Stomach (tissue), 9 donors: Measurements from ENCODE around the gene ZMYND15. TPM values are rescaled to one million over a fixed set of nuclear protein-coding genes. Genes with fewer than 3 reads are reported as not detected.

Experiments used
- DNase-seq, 2 donors: peaks; one replicate each; pipeline versions ENCODE4 v3.0.0 to v3.0.0-alpha.2; 2013 to 2019
- H3K27ac ChIP-seq, 5 donors: fragments of 200-600 bp in 4 of 5; sonication (generic) in 4 of 5; one replicate each; pipeline ENCODE4 v1.5.1; 2013 to 2019; ENCODE audit warnings: mild to moderate bottlenecking in 1 of 5, moderate library complexity in 1 of 5
- H3K27me3 ChIP-seq, 3 donors: fragments of 200-600 bp; sonication (generic); one replicate each; pipeline ENCODE4 v1.5.1; 2017 to 2019; ENCODE audit warnings: mixed run types in 1 of 3
- H3K36me3 ChIP-seq, 4 donors: fragments of 200-600 bp; sonication (generic); 1 replicate in 3 of 4; 2 replicates in 1 of 4; pipeline ENCODE4 v1.5.1; 2016 to 2019
- H3K4me1 ChIP-seq, 4 donors: fragments of 200-600 bp; sonication (generic); one replicate each; pipeline ENCODE4 v1.5.1; 2016 to 2019
- H3K4me3 ChIP-seq, 4 donors: fragments of 200-600 bp; sonication (generic) in 3 of 4; one replicate each; pipeline ENCODE4 v1.5.1; 2016 to 2019; ENCODE audit warnings: mild to moderate bottlenecking in 1 of 4
- H3K9me3 ChIP-seq, 4 donors: fragments of 200-600 bp; sonication (generic); one replicate each; pipeline ENCODE4 v1.5.1; 2016 to 2019
- CTCF ChIP-seq, 7 experiments: fragments of 450-650 bp in 4 of 7; fragments of 200-600 bp in 3 of 7; sonication (generic) in 3 of 7; IDR thresholded peaks; one replicate each; pipeline ENCODE4 v1.5.1; 2016 to 2019; ENCODE audit warnings: antibody characterized with exemption in 7 of 7, control low read depth in 2 of 7, mild to moderate bottlenecking in 1 of 7
- EP300 ChIP-seq: sonication (generic); formaldehyde crosslinking; IDR thresholded peaks from one replicate; pipeline ENCODE4 v1.6.1; 2017; ENCODE audit warnings: antibody characterized with exemption
- POLR2A ChIP-seq, 4 donors: fragments of 450-650 bp; IDR thresholded peaks; one replicate each; pipeline ENCODE4 v1.6.1; 2016; ENCODE audit warnings: antibody characterized with exemption in 4 of 4, control low read depth in 2 of 4, mild to moderate bottlenecking in 1 of 4, moderate library complexity in 1 of 4
- POLR2AphosphoS5 ChIP-seq, 3 donors: sonication (generic); formaldehyde crosslinking; IDR thresholded peaks; one replicate each; pipeline ENCODE4 v1.6.1; 2016; ENCODE audit warnings: antibody characterized with exemption in 3 of 3
- WGBS, 5 donors: extraction: QIAGEN DNeasy Blood & Tissue Kit in 3 of 5; methylation state at CpG; one replicate each; pipeline versions ENCODE4 v1.1.5 to v1.1.7; 2013 to 2018; 5-methylcytosine and 5-hydroxymethylcytosine counted together
- intact Hi-C: fragments of 100-400 bp; cut with DNase I; formaldehyde crosslinking; loops from one replicate; pipeline ENCODE4 v1.15.1; 2023; ENCODE audit warnings: low total_unique reads
- polyA plus RNA-seq, 3 donors: library from polyadenylated mRNA; stranded (reverse); fragments of 200-250 nt; gene quantifications; one replicate each; pipeline ENCODE4 v1.2.3, GENCODE V29; 2013
- total RNA-seq, 5 donors: library from RNA; depleted of rRNA; stranded (reverse); fragments of >200 nt; gene quantifications; one replicate each; pipeline versions ENCODE4 v1.1.0 to v1.2.3, GENCODE V29; 2014 to 2016
- donor health status: healthy with polysubstance abuse.
- donor health status: Bipolar disorder and iron deficiency.
- donor health status: healthy.

Gene ZMYND15
- total and polyA plus RNA-seq, 8 donors: 0.43 to 3.2 (median 1.8) TPM; not detected in 3

DNA sequence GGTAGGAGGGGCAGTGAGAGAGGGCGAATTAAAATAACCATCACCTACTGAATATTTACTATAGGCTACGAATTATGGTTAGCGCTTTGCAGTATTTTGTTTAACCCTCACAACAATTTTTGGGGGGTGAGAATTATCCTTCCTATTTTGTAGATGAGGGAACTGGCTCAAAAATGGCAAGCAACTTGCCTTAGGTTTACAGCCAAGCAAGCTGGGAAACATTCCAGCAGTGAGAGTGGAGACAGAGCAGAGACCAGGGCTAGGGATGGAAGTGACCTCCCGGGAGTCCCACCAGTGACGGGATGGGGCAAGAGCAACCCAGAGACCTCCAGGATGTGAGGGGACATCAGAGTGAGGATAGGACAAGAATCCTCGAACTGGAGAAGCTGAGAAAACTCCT, 46.9 kb downstream of the ZMYND15 start:
- Histone ChIP-seq H3K27me3 (peaks cover 0 to 57% (median 17%) of the 10 kb centered on the region in 3 donors), H3K9me3 (no peaks in the 10 kb centered on the region), H3K4me3 (peak overlapping the region; percentile 18 to 33 (median 32)), H3K4me1 (peaks cover 39 to 59% (median 48%) of the 10 kb centered on the region in 4 donors), H3K27ac (peak overlapping the region in 1 of 5 donors; percentile 37), H3K36me3 (no peaks in the 10 kb centered on the region)
- 14 to 26% (median 16%) methylated on average over 6 of the region's 6 CpGs for WGBS, 5 donors
- peak in 1 of 2 donors; percentile 38 for DNase-seq
- TF ChIP-seq CTCF (IDR thresholded peaks at IDR 0.05) (no peak), POLR2A (IDR thresholded peaks at IDR 0.05) (no peak), EP300 (no peak), POLR2AphosphoS5 (IDR thresholded peaks at IDR 0.05) (no peak)
- intact Hi-C loops: loop anchor here (5.0 to 10.0 kb wide), 3 partner anchors 52 to 96 kb away; partner anchors contain the start of genes CXCL16, MED11, PELP1 and ZMYND15

GRCh38 chr17:4788159-4788806, 48.6 kb downstream of the ZMYND15 start:
- WGBS, 5 donors: 73 to 83% (median 77%) methylated on average over 14 of the region's 14 CpGs
- TF ChIP-seq EP300 (no peak), POLR2AphosphoS5 (IDR thresholded peaks at IDR 0.05) (no peak), POLR2A (IDR thresholded peaks at IDR 0.05) (no peak), CTCF (IDR thresholded peaks at IDR 0.05) (no peak)
- H3K4me3 ChIP-seq: peak overlapping the region in 3 of 4 donors; percentile 54 to 76 (median 64)
- peaks cover 39 to 59% (median 48%) of the 10 kb centered on the region in 4 donors for H3K4me1 ChIP-seq
- DNase-seq: no peak
- no peaks in the 10 kb centered on the region for H3K36me3 ChIP-seq
- intact Hi-C loops: loop anchor here (5.0 to 10.0 kb wide), 3 partner anchors 53 to 94 kb away; partner anchors contain the start of genes CXCL16, MED11, PELP1 and ZMYND15
- H3K9me3 ChIP-seq: no peaks in the 10 kb centered on the region
- peak overlapping the region in 2 of 5 donors; percentile 98 for H3K27ac ChIP-seq
- H3K27me3 ChIP-seq: peaks cover 0 to 39% (median 12%) of the 10 kb centered on the region in 3 donors

DNA sequence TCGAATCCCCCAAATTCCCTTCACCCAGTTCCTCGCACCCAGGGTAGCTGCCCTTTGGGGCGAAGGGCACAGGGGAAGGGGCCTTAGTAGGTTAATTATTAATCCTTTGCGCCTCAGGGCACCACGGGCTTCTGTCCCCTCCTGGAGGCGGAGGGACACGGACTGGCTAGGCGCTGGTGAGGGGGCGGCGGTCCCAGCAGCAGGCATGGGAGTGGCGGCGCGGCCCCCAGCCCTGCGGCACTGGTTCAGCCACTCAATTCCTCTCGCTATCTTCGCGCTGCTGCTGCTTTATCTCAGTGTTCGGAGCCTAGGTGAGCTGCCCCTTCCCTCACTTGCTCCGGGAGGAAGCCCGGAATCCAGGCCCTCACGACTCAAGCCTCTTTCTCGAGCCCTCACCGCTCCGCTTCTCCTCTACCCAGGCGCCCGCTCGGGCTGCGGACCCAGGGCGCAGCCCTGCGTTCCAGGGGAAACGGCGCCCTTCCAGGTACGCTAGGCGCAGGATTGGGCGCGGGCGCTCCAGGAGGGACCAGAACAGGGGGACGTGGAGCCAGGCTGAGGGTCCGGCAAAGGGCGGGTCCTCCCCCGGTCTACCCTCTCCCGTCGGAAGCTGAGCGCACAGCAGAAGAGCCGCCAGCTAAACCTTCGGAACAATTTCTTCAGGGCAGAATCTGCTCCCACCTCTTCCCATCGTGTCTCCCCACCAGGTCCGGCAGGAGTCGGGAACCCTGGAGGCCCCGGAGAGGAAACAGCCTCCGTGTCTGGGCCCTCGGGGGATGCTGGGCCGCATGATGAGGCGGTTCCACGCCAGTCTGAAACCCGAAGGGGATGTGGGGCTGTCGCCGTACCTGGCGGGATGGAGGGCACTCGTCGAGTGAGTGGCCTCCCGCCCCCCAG, 49.4 kb downstream of the ZMYND15 start, which contains the start of gene GLTPD2:
TSS of gene GLTPD2 (plus strand) at position 158 of the 894 bp plus-strand sequence. CDS start at position 206, 48 bp downstream.
- H3K4me1 ChIP-seq: peaks cover 39 to 59% (median 48%) of the 10 kb centered on the region in 4 donors
- H3K4me3 ChIP-seq: peak within 1 kb of the TSS; percentile 54 to 76 (median 66)
- H3K27ac ChIP-seq: peak within 1 kb of the TSS; percentile 94 to 99 (median 98)
- TF ChIP-seq CTCF (IDR thresholded peaks at IDR 0.05) (no peak), POLR2A (IDR thresholded peaks at IDR 0.05) (no peak), POLR2AphosphoS5 (IDR thresholded peaks at IDR 0.05) (no peak), EP300 (no peak)
- no peaks in the 10 kb centered on the region for H3K9me3 ChIP-seq
- intact Hi-C loops: loop anchor here (5.0 to 10.0 kb wide), 3 partner anchors 54 to 93 kb away; partner anchors contain the start of genes CXCL16, MED11, PELP1 and ZMYND15
- peaks cover 0 to 31% (median 12%) of the 10 kb centered on the region in 3 donors for H3K27me3 ChIP-seq
- no peaks in the 10 kb centered on the region for H3K36me3 ChIP-seq
- peak in 1 of 2 donors; percentile 63 for DNase-seq
- WGBS, 5 donors: 16 to 32% (median 19%) methylated on average over 44 to 62 of the region's 62 CpGs

GRCh38 chr17:4789701-4789950, 50.0 kb downstream of the ZMYND15 start:
- Histone ChIP-seq H3K27ac (peak overlapping the region; percentile 94 to 99 (median 98)), H3K9me3 (no peaks in the 10 kb centered on the region), H3K27me3 (peaks cover 0 to 26% (median 12%) of the 10 kb centered on the region in 3 donors), H3K4me3 (peak overlapping the region; percentile 54 to 76 (median 66)), H3K36me3 (no peaks in the 10 kb centered on the region), H3K4me1 (peaks cover 39 to 59% (median 48%) of the 10 kb centered on the region in 4 donors)
- no peak for DNase-seq
- WGBS, 5 donors: 0 to 20% (median 1%) methylated on average over 1 to 25 of the region's 25 CpGs
- intact Hi-C loops: loop anchor here (5.0 to 10.0 kb wide), 3 partner anchors 55 to 93 kb away; partner anchors contain the start of genes CXCL16, MED11, PELP1 and ZMYND15
- no peak for TF ChIP-seq CTCF (IDR thresholded peaks at IDR 0.05)
- TF ChIP-seq POLR2A (IDR thresholded peaks at IDR 0.05): no peak
- TF ChIP-seq POLR2AphosphoS5 (IDR thresholded peaks at IDR 0.05): no peak
- no peak for TF ChIP-seq EP300
